H54 (cell line): ENCODE results near the gene ALMS1.
A peak's percentile ranks its signal among the peaks of the same experiment; 100 is the strongest.

Experiments used
- DNase-seq: peaks from one replicate; pipeline ENCODE4 v3.0.0; 2011; ENCODE audit warnings: low spot score, mixed read lengths; ENCODE audit not compliant: insufficient read length
- FAIRE-seq: peaks from 3 replicates; lab custom pipeline; 2011; peaks lifted over from hg19 to GRCh38; lab: Jason Lieb, UNC
- POLR2A ChIP-seq: IDR thresholded peaks from 2 replicates; pipeline ENCODE4 v1.6.1; 2011; ENCODE audit warnings: low read depth, mild to moderate bottlenecking, low read length

ALMS1 gene

GRCh38 chr2:73373344-73373743 lies 12.3 kb upstream of the ALMS1 start:
- no peak for TF ChIP-seq POLR2A
- no peak for FAIRE-seq

DNA sequence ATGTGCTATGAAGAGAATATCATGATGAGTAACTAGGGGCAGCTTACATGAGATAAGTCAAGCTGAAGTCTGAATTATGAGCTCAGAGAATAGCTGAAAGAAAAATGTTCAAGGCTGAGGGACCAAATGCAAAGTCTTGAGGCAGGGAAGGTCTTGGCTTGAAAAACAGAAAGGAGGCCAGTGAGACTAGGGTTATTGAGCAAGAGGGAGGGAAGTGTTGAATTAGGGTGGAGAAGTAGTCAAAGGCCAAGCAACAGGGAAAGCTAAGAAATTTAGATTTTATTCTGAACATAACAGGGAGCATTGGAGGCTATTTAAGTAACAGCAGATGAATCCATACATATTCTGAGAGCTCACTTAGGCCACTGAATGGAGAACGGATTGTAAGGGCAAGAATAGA lies 11.4 kb upstream of the ALMS1 start:
- no peak for DNase-seq
- no peak for TF ChIP-seq POLR2A
- FAIRE-seq: no peak

More at GRCh38 chr2:73373344-73373743, 12.3 kb upstream of the ALMS1 start:
- no peak for DNase-seq

- no peak for FAIRE-seq
- no peak for DNase-seq
These were observed 9.0 kb upstream of the ALMS1 start for GRCh38 chr2:73376681-73377080.

DNA sequence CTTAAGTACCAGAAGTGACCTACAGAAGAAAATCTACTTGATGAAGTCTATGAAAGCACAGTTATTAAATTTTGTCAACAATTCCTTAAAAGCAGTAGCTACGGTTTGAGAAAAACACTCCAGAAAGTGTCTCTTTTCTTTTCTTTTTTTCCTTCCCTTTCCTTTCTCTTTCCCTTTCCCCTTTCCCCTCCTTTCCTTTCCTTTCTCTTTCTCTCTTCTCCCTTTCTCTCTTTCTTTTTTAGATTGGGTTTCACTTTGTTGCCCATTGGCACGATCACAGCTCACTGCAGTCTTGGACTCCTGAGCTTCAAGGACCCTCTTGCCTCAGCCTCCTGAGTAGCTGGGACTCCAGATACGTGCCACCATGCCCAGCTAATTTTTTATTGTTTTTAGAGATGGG lies 2.6 kb upstream of the ALMS1 start:
- no peak for TF ChIP-seq POLR2A
- FAIRE-seq: no peak
- DNase-seq: no peak

More at GRCh38 chr2:73376681-73377080, 9.0 kb upstream of the ALMS1 start:
- TF ChIP-seq POLR2A: no peak

DNA sequence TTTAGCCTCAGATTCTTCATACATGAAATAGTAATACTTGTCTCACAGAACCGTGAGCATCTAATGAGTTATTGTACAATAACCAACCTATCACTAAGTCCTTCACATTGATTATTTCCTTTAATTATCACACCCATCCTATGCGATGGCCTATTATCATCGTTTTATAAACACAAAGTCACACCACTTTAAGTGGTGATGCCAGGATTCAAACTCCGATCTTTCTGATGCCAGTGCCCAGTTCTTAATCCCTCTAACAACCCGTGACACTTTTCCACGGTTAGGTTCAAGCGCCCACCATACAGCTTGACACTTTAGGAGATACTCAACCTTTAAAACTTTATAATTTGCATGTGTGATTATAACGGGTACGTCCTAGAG lies 523 bp upstream of the ALMS1 start:
- DNase-seq (no peak), FAIRE-seq (no peak)
- no peak for TF ChIP-seq POLR2A

DNA sequence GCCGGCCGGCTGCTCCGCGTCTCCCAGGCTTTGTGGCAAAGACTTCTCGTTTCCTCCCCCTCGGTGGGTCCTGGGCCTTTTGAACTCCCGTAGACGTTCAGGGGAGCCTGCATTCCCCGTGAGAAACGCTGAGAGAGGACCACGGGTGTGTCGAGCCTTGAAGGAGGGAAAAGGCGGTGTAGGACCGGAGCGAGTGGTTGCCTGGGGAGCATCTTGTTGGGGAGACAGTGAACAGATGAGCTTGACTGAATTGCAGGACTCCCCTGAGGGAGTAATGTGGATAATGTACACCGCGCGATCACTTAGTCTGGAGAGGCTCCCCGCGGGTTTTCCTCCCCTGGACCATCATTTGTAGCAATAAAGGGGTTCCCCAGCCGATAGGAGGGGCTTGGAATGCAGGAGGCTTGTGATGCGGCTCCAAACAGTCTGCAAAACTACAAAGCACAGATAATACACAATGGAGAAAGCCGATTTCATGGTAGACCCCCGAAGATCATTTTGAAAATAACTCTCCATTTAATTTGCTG lies 769 bp downstream of the ALMS1 start:
- TF ChIP-seq POLR2A: peak; percentile 67; the same call in 1 of the 2 replicates
- DNase-seq (no peak), FAIRE-seq (peak; percentile 6)

- FAIRE-seq (peak; percentile 58), DNase-seq (no peak)
- TF ChIP-seq POLR2A: no peak
These were observed 1.4 kb downstream of the ALMS1 start for GRCh38 chr2:73386894-73387636.

DNA sequence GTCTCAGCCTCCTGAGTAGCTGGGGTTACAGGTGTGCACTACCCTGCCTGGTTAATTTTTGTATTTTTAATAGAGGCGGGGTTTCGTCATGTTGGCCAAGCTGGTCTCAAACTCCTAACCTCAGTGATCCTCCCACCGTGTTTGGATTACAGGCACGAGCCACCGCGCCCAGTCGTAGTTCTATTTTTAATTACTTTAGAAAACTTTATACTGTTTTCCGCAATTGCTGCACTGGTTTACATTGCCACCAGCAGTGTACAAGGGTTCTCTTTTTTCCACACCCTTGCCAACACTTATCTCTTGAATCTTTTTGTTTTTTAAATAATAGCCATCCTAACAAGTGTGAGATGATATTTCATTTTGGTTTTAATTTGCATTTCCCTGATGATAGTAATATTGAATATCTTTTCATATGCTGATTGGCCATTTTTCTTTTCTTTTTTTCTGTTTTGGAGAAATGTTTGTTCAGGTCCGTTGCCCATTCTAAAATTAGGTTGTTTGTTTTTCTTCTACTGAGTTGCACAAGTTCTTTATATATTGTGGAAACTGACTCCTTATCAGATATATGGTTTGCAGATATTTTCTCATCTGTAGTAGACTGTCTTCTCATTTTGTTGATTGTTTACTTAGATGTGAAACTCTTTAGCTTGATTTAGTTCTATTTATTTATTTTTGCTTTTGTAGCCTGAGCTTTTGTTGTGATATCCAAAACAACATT lies 16.9 kb downstream of the ALMS1 start:
- TF ChIP-seq POLR2A: no peak
- FAIRE-seq: no peak
- DNase-seq: no peak

GRCh38 chr2:73403237-73403636 lies 17.6 kb downstream of the ALMS1 start:
- TF ChIP-seq POLR2A: no peak
- FAIRE-seq (no peak), DNase-seq (no peak)

DNA sequence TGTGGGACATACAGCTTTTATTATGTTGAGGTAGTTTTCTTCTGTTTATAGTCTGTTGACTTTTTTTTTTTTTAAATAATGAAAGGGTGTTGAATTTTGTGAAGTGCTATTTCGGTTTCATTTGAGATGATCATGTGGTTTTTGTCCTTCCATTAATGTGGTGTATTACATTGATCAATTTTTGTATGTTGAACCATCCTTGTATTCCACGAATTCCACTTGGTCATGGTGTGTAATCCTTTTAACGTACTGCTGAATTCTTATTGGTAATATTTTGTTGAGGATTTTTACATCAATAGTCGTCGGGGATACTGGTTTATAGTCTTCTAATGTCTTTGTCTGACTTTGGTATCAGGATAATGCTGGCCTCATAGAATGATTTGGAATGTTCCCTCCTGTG lies 18.8 kb downstream of the ALMS1 start:
- TF ChIP-seq POLR2A: no peak
- peak; percentile 23 for FAIRE-seq

GRCh38 chr2:73406996-73407395 lies 21.4 kb downstream of the ALMS1 start:
- FAIRE-seq (no peak), DNase-seq (no peak)
- no peak for TF ChIP-seq POLR2A

More for the DNA sequence above, 18.8 kb downstream of the ALMS1 start:
- DNase-seq: no peak

GRCh38 chr2:73408198-73408597 lies 22.6 kb downstream of the ALMS1 start:
- no peak for FAIRE-seq

GRCh38 chr2:73414696-73415095 lies 29.1 kb downstream of the ALMS1 start:
- no peak for TF ChIP-seq POLR2A
- peak; percentile 55 for FAIRE-seq
- DNase-seq: no peak

More at GRCh38 chr2:73408198-73408597, 22.6 kb downstream of the ALMS1 start:
- DNase-seq: no peak
- no peak for TF ChIP-seq POLR2A

DNA sequence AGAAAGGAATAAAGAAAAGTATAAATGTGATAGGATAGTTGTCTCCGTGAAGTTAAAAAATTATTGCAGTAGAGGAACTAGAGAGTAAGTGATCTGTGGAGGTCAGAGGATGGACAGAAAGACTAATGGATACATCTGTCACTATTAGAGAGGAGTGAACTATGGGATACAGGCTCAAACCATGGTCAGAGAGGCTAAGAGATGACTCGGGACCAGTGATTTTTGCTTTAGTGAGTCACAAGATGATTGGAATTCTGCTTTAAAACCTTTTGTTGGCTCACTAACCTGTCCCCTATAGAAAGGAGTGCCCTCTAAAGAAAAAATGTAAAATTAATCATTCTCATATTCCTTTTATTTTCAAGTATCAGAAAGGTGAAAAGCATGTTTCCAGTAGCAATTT lies 30.3 kb downstream of the ALMS1 start:
- DNase-seq: peak; percentile 3
- FAIRE-seq: peak; percentile 90
- no peak for TF ChIP-seq POLR2A
